Hindlimb muscle (tissue), 1 donor: Measurements from ENCODE around the gene ARSI. TPM values are rescaled to one million over a fixed set of nuclear protein-coding genes. Genes with fewer than 3 reads are reported as not detected.
"Not testable (repeated sequence)": the region's sequence is repeated elsewhere in the genome, so short reads cannot be mapped to it uniquely, and the experiment has no call there.

Source experiments
- DNase-seq: peaks from one replicate; pipeline ENCODE4 v3.0.0-alpha.2; 2013
- polyA plus RNA-seq: library from polyadenylated mRNA; unstranded; fragments of 120-200 nt; gene quantifications from one replicate; pipeline ENCODE4 v1.2.1, GENCODE V29; 2013; ENCODE audit not compliant: insufficient read length

The ARSI gene
- polyA plus RNA-seq, 1 donor, result 8.2 TPM

DNA sequence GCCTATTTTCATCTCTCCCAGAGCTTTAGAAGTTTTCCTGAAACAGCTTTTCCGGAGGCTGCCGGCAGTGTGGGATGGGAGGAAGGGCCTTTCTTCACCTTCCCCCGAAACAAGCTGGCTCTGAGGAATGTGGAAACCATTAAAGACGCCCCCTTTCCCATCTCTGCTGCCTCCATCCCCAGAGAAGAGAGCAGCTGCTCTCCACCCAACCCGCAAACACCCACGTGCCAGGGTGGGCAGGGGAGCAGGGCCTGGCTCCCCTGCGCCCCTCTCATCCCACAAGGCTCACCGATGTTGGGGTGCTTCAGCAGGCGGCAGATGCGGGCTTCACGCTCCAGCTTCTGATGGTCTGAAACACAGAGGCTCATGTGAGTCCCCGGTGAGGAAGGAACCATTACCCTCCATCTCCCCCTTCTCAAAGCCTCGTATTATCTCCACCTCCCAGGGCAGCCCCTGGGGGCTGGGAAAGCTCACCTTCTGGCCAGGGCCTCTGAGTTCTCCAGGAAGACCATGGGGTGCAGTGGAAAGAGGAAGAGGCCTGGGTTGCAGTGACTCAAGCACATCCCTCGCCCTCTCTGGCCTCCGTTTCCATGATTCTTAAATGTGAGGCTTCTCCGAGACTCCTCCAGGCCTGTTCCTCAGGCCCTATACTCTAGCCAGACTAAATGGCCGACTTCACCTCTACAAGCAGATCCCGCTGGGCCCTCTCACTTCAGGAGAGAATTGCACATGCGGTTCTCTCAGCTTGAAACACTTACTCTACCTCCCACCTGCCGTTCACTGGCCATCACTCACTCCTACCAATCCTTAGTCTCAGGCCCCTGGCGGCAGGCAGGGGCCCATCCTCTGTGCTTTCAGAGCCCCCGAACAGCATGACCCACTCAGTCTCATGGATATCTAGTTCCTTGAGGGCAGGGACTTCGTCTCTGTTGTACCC is 37.8 kb downstream of the ARSI start:
- DNase-seq, result no peak

- DNase-seq, result no peak
Measured at GRCh38 chr5:150263801-150264621, 38.7 kb downstream of the ARSI start.

GRCh38 chr5:150263375-150263775 is 39.3 kb downstream of the ARSI start:
- DNase-seq, result no peak

GRCh38 chr5:150262502-150262901 is 40.2 kb downstream of the ARSI start:
- no peak for DNase-seq

GRCh38 chr5:150261231-150261630 is 41.5 kb downstream of the ARSI start:
- no peak for DNase-seq

DNA sequence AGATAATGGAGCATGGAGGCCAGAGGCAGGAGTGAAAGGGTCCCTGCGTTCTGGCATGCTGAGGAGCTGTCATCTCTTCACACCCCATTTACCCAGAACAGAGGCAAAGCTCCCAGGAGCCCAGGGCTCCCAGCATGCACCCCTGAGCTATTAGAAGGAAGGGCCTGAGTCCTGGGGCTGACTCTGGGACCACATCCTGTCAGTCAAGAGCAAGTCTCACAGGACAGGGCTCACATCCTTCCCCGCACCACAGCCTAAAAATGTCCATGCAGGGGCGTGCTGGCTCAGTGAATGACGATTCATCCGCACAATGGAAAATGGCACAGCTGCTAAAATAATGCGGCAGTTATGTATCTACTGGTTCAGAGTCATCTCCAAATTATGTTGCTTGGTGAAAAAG is 44.6 kb downstream of the ARSI start:
- DNase-seq, result peak; percentile 80

GRCh38 chr5:150257424-150257823 is 45.3 kb downstream of the ARSI start:
- no peak for DNase-seq

DNA sequence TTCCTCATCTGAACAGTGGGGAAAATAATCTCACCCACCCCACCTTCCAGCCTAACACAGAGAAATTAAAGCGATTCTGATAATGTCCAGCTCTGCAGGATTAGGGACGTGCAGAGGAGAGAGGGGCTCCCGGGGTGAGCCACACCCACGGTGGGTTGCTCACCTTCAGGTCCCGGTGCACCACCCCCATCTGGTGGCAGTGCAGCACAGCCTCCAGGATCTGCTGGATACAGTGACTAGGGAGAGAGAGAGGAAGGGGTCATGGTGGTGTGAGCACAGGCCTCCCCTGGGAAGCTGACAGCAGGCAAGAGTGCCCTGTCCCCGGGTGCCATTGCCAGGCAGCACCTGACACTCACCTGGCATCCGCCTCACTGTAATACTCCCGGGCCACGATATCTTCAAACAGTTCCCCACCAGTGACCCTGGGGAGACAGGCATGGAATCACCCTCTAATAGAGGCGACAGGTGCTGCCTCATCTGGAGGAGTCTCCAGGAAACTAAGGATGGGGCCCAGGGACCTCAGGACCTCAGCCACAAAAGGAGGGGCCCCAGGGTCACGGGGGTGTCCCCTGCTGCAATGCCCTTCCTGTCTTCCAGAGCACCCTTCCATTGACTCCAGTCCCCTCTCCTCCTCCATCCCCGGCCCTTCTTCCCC is 46.2 kb downstream of the ARSI start:
- no peak for DNase-seq

DNA sequence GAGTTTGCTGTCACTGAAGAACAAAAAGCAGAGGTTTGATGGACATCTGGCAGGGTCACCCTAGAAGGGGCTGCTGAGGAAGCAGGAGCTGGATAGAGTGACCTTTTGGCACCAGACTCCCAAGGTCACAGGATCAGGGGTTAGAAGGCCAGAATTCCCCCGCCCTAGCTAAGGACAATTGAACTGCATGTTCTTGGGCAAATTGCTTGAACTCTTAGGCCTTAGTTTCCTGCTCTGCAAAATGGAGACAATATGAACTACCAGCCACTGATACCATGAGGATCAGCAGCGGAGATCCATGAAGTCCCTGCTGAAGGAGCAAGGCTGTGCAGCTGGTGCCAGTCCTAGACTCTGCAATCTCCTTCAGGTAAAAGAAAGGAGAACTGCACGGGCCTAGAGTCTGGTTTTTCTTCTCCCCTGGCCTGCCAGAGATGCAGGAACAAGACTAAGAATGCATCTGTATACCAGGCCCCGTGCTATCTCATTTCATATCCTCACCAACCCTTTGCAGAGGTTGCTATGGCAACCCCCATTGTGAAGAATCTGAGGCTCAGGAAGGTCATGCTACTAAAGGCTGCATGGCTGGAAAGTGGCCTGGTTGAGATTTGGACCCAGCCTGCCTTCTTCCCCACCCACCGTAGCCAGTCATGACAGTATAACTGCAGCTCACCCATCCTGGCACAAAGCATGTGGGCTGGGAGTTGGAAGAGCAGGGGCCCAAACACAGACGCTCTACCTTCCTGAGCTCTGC is 46.9 kb downstream of the ARSI start:
- no peak for DNase-seq

GRCh38 chr5:150254774-150255173 is 47.9 kb downstream of the ARSI start:
- DNase-seq, result no peak

- no peak for DNase-seq
Measured at GRCh38 chr5:150254363-150254762, 48.3 kb downstream of the ARSI start.

DNA sequence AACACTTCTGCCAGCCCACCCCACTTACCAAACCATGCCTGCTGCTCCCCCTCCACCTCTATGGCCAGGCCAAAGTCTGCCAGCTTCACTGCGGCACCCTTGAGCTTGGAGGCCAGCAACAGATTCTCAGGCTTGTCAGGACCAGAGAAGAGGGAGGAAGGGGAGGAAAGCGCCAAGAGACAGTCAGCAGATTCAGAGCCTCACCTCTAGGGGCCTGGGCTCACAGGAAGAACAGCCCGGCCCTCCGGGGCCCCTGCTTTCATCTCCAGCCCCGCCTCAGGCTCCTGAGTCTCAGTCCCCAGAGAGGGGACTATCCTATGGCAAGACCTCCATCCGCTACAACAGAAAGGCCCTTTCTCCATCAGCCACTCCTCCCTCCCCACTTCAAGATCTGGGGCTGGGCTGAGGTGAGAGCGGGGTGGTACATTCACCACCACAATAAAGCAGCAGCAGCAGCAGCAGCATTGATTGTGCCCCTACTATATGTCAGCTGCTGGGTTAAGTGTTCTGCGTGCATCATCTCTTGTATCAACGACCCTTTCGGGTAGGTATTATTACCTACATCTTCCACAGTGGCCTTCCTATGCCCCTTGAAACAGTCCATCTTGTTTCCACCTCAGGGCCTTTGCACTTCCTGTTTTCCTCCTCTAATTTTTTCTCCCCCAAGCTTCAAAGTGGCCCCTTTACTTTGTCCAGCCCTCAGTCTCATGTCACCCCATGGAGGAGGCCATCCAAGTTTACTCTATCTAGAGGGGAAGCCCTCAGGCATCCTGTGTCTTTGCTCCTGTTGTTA is 49.1 kb downstream of the ARSI start:
- no peak for DNase-seq

DNA sequence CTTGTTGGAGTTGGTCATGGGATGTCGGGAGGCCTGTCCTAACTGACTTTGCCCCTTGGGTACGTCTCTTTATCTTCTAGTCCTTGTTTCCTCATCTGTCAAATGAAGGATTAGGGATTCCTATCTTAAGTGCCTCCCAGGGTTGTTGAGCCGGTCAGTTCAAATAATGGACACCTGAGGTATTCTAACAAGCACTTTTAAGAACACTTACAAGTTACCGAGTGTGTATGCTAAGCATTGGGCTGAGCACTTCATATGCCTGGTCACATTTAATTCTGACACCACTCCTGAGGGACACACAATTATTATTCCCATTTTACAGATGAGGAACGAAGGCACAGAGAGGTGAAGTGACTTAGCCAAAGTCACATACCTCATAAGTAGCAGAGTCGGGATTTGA is 50.2 kb downstream of the ARSI start:
- no peak for DNase-seq

DNA sequence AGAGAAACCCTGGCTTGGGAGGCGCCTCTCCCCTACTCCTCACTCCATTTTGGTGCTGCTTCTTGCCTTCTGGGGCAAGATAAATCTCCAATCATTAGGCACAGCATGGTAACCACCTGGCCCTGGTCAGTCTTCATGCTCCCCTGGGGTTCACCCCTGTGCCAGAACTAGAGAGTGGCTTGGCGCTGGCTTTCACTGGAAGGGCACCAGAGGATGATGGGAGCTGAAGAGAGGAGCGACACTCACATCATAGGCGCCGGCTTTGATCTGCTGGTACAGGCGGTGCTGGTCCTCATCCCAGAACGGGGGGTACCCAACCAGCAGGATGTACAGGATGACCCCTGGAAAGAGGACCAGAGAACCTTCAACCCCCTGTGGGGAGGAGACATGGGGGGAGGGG is 51.2 kb downstream of the ARSI start:
- DNase-seq, result no peak

GRCh38 chr5:150249744-150250143 is 53.0 kb downstream of the ARSI start:
- DNase-seq, result no peak

GRCh38 chr5:150248946-150249345 is 53.8 kb downstream of the ARSI start:
- DNase-seq, result no peak

GRCh38 chr5:150248493-150248892 is 54.2 kb downstream of the ARSI start:
- DNase-seq, result not testable (repeated sequence)

- DNase-seq, result no peak
Measured at GRCh38 chr5:150247726-150248125, 55.0 kb downstream of the ARSI start.

- DNase-seq, result no peak
Measured at GRCh38 chr5:150246835-150247234, 55.9 kb downstream of the ARSI start.

GRCh38 chr5:150246429-150246828 is 56.3 kb downstream of the ARSI start:
- DNase-seq, result no peak
